Kidney glomerular epithelial cell (primary cell): ENCODE results near the gene MAP2K5.
A peak's percentile ranks its signal among the peaks of the same experiment; 100 is the strongest.

ENCODE experiments used
- DNase-seq: peaks from one replicate; lab custom pipeline; 2025; lab: John Stamatoyannopoulos, UW

MAP2K5 gene

DNA sequence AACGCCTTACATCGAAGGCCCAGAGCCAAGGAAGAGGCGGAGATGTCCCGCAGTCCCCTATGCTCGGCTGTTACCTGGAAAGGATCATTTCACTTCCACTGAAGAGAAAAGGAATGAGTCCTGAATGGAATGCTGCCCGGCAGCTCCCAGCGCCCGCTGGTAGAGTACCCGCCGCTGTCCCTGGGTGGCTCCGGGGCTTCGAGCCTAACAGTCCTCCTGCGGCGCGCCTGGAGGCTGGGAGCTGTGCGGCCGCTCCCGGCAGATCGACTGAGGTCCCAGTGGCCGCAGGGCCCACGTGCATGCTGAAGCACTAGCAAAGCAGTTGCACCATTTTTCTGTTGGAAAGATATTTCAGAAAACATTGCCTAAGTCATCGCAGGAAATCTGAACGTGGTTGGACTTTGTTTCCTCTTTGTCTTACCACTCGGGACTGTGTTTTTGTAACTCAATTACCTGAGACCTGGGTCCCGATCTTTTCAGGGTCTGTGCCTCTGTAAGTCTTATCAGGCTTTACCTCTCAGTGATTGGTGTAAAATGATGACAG, 296.4 kb downstream of the MAP2K5 start:
- DNase-seq, result no peak

DNA sequence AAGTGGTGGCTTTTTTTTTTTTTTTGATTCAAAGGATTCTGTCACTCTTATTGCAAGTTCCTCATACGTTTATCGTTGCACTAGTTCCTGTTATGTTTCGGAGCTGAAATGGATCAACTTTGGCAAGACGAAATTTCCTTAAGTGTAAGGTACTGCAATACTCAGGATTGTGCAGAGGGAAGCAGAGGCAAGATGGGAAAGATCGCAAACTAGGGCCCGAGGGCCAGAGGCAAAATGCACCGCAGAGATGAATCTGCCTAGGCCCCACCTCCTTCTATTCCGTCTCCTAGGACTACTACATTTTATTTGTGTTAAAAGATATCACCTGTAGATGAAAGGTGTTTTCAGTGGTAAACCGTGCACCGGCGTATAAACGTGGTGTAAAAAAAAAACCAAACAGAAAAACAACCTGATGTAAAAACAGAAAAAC, 297.0 kb downstream of the MAP2K5 start:
- DNase-seq, result peak; percentile 72

DNA sequence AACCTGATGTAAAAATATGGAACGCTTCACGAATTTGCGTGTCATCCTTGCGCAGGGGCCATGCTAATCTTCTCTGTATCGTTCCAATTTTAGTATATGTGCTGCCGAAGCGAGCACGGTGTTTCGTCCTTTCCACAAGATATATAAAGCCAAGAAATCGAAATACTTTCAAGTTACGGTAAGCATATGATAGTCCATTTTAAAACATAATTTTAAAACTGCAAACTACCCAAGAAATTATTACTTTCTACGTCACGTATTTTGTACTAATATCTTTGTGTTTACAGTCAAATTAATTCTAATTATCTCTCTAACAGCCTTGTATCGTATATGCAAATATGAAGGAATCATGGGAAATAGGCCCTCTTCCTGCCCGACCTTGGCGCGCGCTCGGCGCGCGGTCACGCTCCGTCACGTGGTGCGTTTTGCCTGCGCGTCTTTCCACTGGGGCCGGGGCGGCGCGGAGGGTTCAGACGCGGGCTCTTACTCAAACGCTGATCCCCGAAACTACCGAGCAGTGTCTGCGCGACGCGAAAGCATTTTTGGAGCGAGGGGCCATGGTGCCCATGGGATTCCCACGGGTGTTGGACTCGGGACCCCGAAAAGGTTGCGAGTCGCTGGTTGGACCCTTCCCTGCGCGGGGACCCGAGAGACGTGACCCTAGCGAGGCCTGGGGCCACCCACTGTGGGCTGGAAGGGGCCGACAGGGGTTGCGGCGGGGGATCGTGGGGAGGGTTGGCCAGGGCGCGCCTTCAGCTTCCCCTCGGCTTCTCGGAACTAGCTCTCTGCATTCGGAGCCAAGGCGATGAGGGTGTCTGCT, 297.6 kb downstream of the MAP2K5 start, which contains the start of gene RNU6-1:
Gene RNU6-1, minus strand, starts transcription at position 117 of the 820 bp plus-strand sequence.
- peak; percentile 89 for DNase-seq

DNA sequence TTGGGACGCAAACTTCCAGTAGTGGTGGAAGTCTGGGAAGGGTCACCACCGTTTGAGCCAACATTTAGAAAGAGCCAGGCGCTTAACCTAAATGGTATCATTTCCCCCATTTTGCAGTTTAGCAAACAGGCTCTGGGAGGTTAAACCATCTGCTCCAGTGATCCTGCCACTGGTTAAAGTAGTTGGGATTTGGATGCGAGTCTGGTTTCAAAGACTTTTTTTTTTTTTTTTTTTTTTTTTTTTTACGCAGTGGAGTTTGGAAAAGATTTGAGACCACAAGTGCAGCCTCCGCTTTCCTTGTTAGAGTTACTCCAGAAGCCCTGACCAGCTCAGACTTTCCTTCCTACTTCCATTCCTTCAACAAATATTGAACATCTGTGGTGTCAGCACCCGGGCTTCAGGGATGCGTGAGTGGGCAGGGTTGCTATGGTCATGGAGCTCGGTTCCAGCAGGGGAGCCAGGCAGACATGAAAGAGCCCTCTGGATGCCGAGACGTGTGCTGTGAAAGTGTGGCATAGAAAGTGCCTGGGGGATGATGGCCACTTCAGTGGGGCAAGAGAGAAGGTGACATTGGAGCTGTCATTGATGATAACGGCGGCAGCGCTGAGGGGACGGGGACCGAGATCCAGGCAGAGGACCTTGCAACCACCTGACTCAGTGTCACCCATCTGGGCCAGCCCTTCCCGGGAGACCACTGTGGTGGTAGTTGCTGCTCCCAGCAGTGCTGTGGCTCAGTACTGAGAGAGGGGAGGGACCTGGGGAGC, 298.4 kb downstream of the MAP2K5 start:
- DNase-seq, result no peak

DNA sequence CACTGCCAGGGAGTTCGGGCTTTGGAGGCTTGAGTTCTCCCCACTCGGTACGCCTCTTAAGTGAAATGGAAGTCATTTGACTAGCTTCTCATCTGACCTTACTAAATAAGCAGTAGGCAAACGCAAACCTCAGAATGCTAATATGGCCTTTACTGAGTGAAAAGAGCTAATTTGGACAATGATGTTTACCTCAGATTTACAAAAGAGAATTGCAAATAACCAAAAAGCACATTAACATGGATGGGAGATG, 298.9 kb downstream of the MAP2K5 start:
- DNase-seq, result no peak

DNA sequence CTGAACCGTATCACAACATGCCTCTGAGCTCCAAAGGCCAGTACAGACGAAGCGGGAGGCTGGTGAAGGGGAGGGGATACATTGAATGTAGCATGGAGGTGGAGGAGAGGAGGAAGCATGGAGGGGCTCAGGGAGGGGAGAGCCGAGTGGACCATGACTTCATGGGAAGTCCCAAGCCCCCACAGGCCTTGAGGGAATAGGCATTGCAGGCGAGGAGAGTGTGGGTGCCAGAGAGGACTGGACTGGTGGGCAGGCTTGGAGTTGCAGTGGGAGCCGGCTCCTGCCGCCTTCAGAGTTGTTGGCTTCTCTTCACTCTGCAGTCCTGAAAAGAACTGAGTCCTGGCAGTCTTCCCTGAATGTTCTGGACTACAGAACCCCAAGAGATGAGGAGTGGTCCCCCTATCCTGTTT, 300.6 kb downstream of the MAP2K5 start:
- DNase-seq, result no peak

DNA sequence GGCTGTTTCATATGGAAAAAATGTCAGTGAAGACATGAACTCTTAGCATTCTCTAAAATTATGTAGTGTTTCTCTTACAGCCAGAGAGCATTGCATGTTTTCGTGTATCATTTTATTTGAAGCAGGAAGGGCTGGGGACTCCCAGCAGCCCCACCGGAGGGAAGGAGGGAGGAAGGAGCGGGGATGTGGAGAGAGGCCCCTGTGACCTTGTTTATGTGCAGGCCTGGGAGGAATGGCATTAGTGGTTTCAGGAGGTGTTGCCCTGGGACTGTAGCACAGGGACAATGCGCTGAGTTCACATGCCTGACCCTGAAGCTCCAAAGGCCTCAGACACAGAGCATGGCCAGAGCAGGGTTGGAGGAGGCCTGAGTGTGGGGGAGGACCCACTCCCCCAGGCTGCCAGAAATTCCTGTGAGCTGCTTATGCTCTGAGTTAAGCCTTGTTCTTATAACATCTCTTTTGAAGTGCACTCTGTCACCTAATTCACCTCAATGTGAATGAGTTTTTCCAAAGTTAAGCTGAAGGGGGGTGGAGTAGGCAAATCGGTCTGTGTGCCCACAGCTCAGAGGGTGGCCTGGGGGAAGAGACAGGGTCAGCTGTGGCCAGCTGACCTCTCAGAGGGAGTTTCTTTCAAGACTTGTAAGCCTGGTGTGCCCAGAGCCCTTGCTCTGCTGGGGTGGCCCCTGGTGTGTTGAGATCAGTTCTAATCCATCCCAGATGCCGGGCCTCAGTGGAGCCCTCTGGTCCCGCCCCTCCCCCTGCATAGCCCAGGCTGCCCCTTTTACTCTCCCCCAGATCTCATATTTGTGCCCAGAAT, 301.3 kb downstream of the MAP2K5 start:
- DNase-seq, result peak; percentile 90

DNA sequence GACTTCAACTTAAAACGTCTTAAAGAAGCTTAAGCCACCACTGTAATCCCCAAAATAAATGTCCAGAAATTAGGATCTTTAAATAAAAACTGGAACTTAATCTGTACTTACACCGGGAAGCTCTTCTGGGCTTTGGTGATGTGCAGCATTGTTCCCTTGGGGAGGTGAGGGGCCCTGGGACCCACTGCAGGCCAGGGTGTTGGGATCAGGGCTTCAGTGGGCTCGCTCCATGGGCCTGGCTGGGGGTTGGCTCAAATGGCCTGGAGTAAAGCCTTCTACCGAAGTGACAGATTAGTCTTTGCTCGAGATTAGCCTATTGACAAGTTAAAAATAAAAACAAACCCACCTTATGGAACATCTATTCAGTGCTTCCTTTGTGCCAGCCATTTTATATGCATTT, 303.5 kb downstream of the MAP2K5 start:
- DNase-seq, result no peak

DNA sequence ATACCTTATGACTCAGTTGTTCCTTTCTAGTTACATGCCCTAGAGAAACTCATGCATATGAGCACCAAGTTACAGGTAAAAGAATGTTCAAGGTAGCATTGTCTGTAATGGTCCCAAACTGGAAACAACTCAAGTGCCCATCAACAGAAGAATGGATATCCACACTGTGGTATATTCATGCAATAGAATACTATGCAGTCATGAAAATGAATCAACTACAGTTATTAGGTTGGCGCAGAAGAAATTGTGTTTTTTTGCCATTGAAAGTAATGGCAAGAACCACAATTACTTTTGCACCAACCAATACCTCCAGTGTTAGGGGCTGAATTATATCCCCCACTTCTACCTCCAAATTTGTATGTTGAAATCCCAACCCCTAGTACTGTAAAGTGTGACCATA, 307.0 kb downstream of the MAP2K5 start:
- DNase-seq, result no peak

DNA sequence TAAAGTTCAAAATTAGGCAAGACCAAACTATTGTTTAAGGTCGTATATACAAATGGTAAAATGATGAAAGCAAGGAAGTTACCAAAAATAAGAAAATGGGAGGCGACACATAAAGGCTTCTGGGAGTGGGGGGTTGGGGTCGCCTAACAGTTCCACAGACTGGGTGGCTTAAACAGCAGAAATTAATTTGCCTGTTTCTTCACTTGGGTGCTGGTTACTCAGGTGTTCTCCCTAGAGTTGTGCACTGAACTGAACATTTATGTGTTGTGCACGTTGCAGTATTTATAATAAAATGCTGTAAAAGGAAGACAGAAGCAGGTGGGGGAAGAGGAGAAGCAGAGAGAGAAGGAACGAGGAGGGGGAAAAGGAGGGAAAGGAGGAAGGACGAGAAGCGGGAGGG, 307.8 kb downstream of the MAP2K5 start:
- no peak for DNase-seq

DNA sequence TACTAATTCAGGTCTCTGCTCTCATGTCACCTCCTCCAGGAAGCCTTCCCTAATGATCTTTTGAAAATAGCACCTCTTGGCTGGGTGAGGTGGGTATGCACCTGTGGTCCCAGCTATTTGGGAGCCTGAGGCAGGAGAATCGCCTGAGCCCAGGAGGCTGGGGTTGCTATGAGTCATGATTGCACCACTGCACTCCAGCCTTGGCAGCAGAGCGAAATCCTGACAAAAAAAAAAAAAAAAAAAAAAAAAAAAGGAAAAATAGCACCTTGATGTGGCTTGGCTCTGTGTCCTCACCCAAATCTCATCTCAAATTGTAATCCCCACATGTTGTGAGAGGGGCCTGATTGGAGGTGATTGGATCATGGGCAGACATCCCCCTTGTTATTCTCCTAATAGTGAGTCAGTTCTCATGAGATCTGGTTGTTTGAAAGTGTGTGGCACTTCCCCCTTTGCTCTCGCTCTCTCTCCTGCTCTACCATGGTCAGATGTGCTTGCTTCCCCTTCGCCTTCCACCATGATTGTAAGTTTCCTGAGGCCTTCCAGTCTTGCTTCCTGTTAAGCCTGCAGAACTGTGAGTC, 308.6 kb downstream of the MAP2K5 start:
- DNase-seq, result no peak

DNA sequence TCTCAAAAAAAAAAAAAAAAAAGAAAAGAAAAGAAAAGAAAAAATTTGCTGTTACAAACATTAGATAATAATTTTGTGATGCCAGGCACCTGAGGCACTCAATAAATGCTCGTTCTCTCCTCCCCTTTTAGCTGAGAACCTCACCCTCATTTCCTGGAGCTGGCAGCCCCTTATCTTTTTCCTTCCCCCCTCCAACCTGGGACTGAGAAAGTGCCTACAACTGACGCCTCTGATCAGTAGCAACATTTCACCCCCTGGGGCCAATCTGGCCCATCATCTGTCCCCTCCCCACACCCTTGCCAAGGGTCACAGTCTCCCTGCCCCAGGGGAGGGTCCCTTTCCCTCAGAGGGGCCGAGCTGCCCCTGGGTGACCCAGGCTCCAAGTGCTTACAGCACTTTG, 309.9 kb downstream of the MAP2K5 start:
- no peak for DNase-seq

DNA sequence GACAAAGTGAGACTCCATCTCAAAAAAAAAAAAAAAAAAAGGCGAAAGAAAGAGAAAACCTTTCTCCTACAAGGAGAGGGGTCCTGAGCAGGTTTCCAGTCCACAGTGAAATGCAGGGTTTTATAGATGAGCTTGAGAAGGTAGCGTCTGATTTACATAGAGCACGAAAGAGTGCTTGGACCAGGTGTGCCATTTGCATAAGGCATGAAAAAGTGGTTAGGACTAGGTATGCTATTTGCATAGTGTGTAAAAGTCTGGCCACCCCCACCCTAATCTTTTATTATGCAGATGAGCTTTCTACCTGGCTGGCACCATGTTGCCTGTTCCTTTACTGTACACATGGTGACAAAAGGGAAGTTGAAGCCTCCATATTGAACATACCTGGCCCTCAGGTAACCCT, 311.0 kb downstream of the MAP2K5 start:
- DNase-seq, result no peak

DNA sequence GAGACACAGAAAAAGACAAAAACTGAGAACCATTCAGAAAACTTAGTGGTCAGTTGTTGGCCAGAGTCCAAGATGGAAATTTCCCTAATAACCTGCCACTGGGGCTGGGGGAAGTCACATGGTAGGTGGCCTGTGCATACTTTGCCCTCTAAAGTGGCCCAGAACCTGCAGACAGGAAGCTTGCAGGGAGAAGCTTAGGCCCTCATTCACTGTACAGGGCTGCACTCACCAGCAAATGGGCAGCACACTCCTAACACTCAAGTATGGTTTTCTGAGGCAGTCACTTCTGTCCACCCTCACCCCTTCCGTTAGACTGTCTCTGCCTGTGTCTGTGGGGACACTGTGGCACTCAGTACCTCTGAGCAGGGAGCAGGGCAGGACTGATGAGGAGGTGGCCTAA, 311.9 kb downstream of the MAP2K5 start:
- DNase-seq, result no peak

DNA sequence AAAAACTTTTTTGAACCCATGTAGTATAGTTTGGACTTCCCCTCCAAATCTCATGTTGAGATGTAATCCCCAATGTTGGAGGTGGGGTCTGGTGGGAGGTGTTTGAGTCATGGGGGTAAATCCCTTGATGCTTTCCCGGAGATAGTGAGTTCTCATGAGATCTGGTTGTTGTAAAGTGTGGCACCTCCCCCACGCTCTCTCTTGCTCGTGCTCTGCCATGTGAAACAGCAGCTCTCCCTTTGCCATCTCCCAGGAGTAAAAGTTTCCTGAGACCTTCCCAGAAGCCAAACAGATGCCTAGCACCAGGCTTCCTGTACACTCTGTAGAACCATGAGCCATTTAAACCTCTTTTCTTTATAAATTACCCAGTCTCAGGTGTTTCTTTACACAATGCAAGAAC, 313.3 kb downstream of the MAP2K5 start:
- peak; percentile 37 for DNase-seq
